Measurements from ENCODE around the gene DNAH2.

DNAH2 gene

GRCh38 chr17:7873051-7873450 is 155.5 kb downstream of the DNAH2 start:
- Histone ChIP-seq H3K4me3 (ENCODE audit: low read length) (no peak overlapping the region), H3K27me3 (ENCODE audit: control insufficient read depth, insufficient read depth, low read length) (no peaks in the 10 kb centered on the region), H3K36me3 (ENCODE audit: control insufficient read depth, insufficient read depth, low read length) (no peaks in the 10 kb centered on the region), H3K27ac (ENCODE audit: low read length) (no peak overlapping the region), H3K4me1 (ENCODE audit: control insufficient read depth, insufficient read depth, low read length) (no peaks in the 10 kb centered on the region), H3K9me3 (ENCODE audit: control insufficient read depth, insufficient read depth, low read length) (no peaks in the 10 kb centered on the region)
- no peak for DNase-seq (ENCODE audit: low read depth, low spot score)
- WGBS (ENCODE audit: insufficient coverage, insufficient read length) = no CpG with 5 or more reads among the region's 4 CpGs

- H3K36me3 ChIP-seq (ENCODE audit: control insufficient read depth, insufficient read depth, low read length) = no peaks in the 10 kb centered on the region
- DNase-seq (ENCODE audit: low read depth, low spot score) = no peak
- no peaks in the 10 kb centered on the region for H3K9me3 ChIP-seq (ENCODE audit: control insufficient read depth, insufficient read depth, low read length)
- no CpG with 5 or more reads among the region's 2 CpGs for WGBS (ENCODE audit: insufficient coverage, insufficient read length)
- H3K27me3 ChIP-seq (ENCODE audit: control insufficient read depth, insufficient read depth, low read length) = no peaks in the 10 kb centered on the region
- no peaks in the 10 kb centered on the region for H3K4me1 ChIP-seq (ENCODE audit: control insufficient read depth, insufficient read depth, low read length)
- H3K27ac ChIP-seq (ENCODE audit: low read length) = no peak overlapping the region
- no peak overlapping the region for H3K4me3 ChIP-seq (ENCODE audit: low read length)
Observed at GRCh38 chr17:7875804-7876370, 158.3 kb downstream of the DNAH2 start.

- H3K36me3 ChIP-seq (ENCODE audit: control insufficient read depth, insufficient read depth, low read length) = no peaks in the 10 kb centered on the region
- no peaks in the 10 kb centered on the region for H3K27me3 ChIP-seq (ENCODE audit: control insufficient read depth, insufficient read depth, low read length)
- H3K27ac ChIP-seq (ENCODE audit: low read length) = no peak overlapping the region
- no CpG with 5 or more reads among the region's 7 CpGs for WGBS (ENCODE audit: insufficient coverage, insufficient read length)
- no peak overlapping the region for H3K4me3 ChIP-seq (ENCODE audit: low read length)
- H3K4me1 ChIP-seq (ENCODE audit: control insufficient read depth, insufficient read depth, low read length) = no peaks in the 10 kb centered on the region
- H3K9me3 ChIP-seq (ENCODE audit: control insufficient read depth, insufficient read depth, low read length) = no peaks in the 10 kb centered on the region
- DNase-seq (ENCODE audit: low read depth, low spot score) = no peak
Observed at GRCh38 chr17:7878234-7878633, 160.7 kb downstream of the DNAH2 start.

- no peaks in the 10 kb centered on the region for H3K36me3 ChIP-seq (ENCODE audit: control insufficient read depth, insufficient read depth, low read length)
- WGBS (ENCODE audit: insufficient coverage, insufficient read length) = no CpG with 5 or more reads among the region's 3 CpGs
- no peak overlapping the region for H3K27ac ChIP-seq (ENCODE audit: low read length)
Observed at GRCh38 chr17:7880076-7880868, 162.7 kb downstream of the DNAH2 start.

DNA sequence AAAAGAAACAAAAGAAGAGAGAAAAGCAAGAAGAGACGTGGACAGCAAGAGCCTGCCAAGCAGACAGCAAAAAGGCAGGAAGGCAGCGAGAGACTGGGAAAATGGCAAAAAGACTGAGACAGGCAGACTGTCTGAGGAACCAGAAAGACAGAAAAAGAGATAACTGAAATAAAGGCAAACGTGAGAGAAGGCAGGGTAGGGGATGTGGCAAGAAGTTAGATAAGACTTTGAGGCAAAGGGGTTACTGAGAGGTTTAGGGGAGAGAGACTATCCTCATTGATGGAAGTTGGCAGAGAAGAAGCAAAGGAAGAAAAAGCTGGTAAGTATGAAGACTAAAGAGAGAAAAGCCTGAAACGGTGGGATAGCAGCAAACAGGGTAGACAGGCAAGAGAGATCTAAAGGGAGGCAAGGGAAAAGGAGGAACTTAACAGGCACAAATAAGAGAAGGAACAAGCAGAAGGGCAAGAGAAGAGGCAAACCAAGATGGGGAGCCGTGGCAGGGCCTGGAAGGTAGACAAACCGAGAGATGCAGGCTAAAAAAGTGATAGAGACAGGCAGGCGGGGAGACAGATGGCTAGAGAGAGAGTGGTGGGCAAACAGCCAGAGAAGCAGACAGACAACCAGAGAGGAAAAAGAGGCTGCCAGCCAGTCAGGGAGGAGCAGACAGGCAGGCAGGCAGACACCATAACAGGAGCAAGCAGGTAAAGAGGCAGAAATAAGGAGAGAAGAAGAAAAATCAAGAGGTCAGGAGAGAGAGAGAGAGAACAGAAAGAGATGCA is 163.9 kb downstream of the DNAH2 start:
- WGBS (ENCODE audit: insufficient coverage, insufficient read length) = no CpG with 5 or more reads among the region's 7 CpGs
- Histone ChIP-seq H3K27ac (ENCODE audit: low read length) (no peak overlapping the region), H3K36me3 (ENCODE audit: control insufficient read depth, insufficient read depth, low read length) (no peaks in the 10 kb centered on the region), H3K27me3 (ENCODE audit: control insufficient read depth, insufficient read depth, low read length) (no peaks in the 10 kb centered on the region; the same call in 1 of the 2 replicates), H3K4me1 (ENCODE audit: control insufficient read depth, insufficient read depth, low read length) (0 out of 2 replicates have a peak, but pooled peaks cover 2% of the 10 kb centered on the region), H3K4me3 (ENCODE audit: low read length) (no peak overlapping the region), H3K9me3 (ENCODE audit: control insufficient read depth, insufficient read depth, low read length) (no peaks in the 10 kb centered on the region)
- DNase-seq (ENCODE audit: low read depth, low spot score) = no peak

More at GRCh38 chr17:7880076-7880868, 162.7 kb downstream of the DNAH2 start:
- Histone ChIP-seq H3K9me3 (ENCODE audit: control insufficient read depth, insufficient read depth, low read length) (no peaks in the 10 kb centered on the region), H3K4me1 (ENCODE audit: control insufficient read depth, insufficient read depth, low read length) (no peaks in the 10 kb centered on the region), H3K27me3 (ENCODE audit: control insufficient read depth, insufficient read depth, low read length) (no peaks in the 10 kb centered on the region), H3K4me3 (ENCODE audit: low read length) (no peak overlapping the region)
- no peak for DNase-seq (ENCODE audit: low read depth, low spot score)

DNA sequence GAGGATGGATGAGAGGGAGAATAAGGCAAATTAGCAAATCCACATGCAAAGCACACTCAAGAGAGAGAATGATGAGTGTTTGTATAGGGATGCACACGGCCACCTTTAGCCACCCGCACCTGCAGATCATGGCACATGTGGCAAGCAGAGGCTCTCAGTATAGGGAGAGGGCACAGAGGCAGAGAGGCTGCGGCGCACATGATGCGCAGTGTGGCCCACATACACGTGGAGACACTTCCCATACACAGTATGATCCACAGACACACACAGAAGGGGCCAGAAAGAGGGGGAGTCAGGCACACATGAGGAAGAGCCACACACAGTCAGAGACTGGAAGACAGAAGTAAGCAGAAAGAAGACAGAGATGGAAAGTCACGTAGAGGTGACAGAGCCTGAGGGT is 164.5 kb downstream of the DNAH2 start:
- Histone ChIP-seq H3K27me3 (ENCODE audit: control insufficient read depth, insufficient read depth, low read length) (no peaks in the 10 kb centered on the region; the same call in 1 of the 2 replicates), H3K4me3 (ENCODE audit: low read length) (no peak overlapping the region), H3K27ac (ENCODE audit: low read length) (no peak overlapping the region), H3K4me1 (ENCODE audit: control insufficient read depth, insufficient read depth, low read length) (0 out of 2 replicates have a peak, but pooled peaks cover 2% of the 10 kb centered on the region), H3K9me3 (ENCODE audit: control insufficient read depth, insufficient read depth, low read length) (no peaks in the 10 kb centered on the region), H3K36me3 (ENCODE audit: control insufficient read depth, insufficient read depth, low read length) (no peaks in the 10 kb centered on the region)
- DNase-seq (ENCODE audit: low read depth, low spot score) = no peak
- WGBS (ENCODE audit: insufficient coverage, insufficient read length) = no CpG with 5 or more reads among the region's 7 CpGs

GRCh38 chr17:7882629-7883028 is 165.1 kb downstream of the DNAH2 start:
- H3K36me3 ChIP-seq (ENCODE audit: control insufficient read depth, insufficient read depth, low read length) = no peaks in the 10 kb centered on the region
- H3K4me3 ChIP-seq (ENCODE audit: low read length) = no peak overlapping the region
- no peaks in the 10 kb centered on the region; the same call in 1 of the 2 replicates for H3K27me3 ChIP-seq (ENCODE audit: control insufficient read depth, insufficient read depth, low read length)
- H3K9me3 ChIP-seq (ENCODE audit: control insufficient read depth, insufficient read depth, low read length) = no peaks in the 10 kb centered on the region
- WGBS (ENCODE audit: insufficient coverage, insufficient read length) = no CpG with 5 or more reads among the region's 3 CpGs
- 0 out of 2 replicates have a peak, but pooled peaks cover 2% of the 10 kb centered on the region for H3K4me1 ChIP-seq (ENCODE audit: control insufficient read depth, insufficient read depth, low read length)
- no peak overlapping the region for H3K27ac ChIP-seq (ENCODE audit: low read length)
- no peak for DNase-seq (ENCODE audit: low read depth, low spot score)

All from iPS DF 6.9 (cell line).